B cell (primary cell): ENCODE measurements around the gene ZBTB17.

ENCODE experiments used
- EZH2 ChIP-seq: IDR thresholded peaks from 2 replicates; pipeline ENCODE4 v1.6.1; 2012; ENCODE audit warnings: borderline replicate concordance, low read depth, mild to moderate bottlenecking, moderate library complexity, low read length; ENCODE audit not compliant: insufficient read depth, poor library complexity, severe bottlenecking
- TF ChIP-seq, protein P1 (sequence below): fragments of 200-600 bp; IDR thresholded peaks from one replicate; pipeline ENCODE4 v1.8.0; 2022; ENCODE audit warnings: antibody characterized with exemption, mild to moderate bottlenecking

DNA sequence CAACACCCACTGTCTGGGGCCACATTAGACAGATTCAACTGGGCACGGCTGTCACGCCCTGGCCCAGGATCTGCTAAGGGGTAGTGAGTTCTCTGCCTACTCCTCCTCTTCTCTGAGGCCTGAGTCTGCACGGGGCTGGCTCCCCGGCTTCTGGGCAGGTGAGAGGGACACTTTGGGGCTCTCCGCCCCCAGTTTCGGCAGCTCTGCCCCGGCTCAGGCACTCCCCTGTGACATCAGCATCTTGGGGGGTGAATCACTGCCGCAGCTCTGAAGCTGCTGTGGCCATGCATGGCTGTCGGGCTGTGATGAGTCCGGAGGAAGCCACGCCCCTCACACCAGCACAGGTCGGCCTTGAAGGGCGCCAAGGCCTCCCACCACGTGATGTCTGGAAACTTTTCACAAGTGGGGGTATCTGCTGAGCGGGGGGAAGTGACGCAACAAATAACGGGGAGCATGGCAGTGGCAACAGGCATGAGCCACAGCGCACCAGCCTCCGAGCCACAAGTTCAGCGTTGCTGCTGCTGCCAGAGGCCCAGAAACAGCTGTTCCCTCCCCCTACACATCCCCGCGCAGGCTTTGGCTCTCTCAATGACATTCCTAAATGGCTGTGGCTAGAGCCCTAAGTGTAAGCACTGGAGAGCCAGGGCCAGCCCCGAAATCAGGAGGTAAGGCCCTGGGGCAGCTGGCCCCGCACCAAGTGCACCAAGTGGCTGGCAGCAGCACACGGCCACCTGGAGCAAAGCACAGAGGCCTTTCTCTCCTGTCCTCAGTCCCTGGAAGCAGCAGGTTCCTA is 26.3 kb downstream of the ZBTB17 start:
- TF ChIP-seq, protein P1, sequence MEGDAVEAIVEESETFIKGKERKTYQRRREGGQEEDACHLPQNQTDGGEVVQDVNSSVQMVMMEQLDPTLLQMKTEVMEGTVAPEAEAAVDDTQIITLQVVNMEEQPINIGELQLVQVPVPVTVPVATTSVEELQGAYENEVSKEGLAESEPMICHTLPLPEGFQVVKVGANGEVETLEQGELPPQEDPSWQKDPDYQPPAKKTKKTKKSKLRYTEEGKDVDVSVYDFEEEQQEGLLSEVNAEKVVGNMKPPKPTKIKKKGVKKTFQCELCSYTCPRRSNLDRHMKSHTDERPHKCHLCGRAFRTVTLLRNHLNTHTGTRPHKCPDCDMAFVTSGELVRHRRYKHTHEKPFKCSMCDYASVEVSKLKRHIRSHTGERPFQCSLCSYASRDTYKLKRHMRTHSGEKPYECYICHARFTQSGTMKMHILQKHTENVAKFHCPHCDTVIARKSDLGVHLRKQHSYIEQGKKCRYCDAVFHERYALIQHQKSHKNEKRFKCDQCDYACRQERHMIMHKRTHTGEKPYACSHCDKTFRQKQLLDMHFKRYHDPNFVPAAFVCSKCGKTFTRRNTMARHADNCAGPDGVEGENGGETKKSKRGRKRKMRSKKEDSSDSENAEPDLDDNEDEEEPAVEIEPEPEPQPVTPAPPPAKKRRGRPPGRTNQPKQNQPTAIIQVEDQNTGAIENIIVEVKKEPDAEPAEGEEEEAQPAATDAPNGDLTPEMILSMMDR, result no peak
- TF ChIP-seq EZH2, result no peak
